Fibroblast of skin of right biceps (primary cell): ENCODE data around the gene KRT6C.
"Not testable (repeated sequence)": the region's sequence is repeated elsewhere in the genome, so short reads cannot be mapped to it uniquely, and the experiment has no call there.

Source experiments
- DNase-seq: peaks from one replicate; pipeline ENCODE4 v3.0.0-alpha.2; 2013

Gene KRT6C

DNA sequence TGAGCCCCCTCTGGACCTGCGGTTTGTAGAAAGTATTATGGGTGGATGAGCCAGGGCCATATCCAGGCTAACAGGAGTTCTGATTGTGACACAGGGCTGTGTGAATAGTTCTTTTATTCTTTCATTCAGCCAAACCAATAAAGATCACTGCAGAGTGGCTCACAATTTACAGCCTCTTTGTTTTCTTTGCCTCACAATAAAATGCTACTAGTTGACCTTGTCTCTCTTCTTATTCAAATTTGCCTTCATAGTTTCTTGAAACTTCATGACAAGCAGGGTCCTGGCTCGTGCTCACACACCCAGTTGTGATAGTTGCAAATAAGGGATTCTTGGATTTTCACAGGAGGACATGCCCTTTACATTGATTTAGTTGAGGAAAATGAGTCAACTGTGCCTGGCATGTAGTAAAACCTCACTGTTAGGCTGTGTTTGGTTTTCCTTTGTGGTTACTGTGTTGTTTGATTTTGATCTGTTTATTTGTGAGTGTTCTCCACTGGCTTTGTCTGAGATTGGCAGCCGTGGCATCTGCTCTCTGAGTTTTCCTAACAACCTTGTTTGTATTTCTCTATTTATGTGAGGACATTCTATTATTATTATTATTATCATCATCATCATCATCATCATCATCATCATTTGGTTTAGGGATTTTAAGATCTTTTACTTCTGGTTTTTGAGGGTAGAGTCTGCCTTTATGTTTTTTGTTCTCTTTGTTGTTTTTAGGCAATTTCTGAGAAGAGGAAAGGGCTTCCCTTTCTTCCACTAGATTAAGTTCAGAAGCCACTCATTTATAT is 19.0 kb downstream of the KRT6C start:
- no peak for DNase-seq

DNA sequence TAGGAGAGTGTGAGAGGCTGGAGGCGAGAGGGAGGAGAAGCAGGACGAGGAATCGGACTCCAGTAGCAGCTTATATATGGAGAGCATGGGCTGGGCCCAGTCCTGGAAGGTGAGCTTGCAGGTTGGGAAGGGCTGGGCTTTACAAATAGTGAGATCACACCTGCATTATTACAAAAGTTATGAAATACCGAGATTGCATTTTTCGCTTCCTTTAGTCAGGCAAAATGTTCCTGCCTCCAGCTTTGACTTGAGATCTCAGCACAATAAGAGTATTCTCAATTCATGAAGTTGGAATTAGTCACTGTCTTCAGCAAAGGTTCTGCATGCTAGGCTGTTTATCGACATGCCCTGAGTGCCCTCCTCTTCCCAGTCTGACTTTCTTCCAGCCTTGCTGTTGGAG is 21.5 kb downstream of the KRT6C start, which contains the start of gene KRT6B:
TSS of gene KRT6B (minus strand) at position 46 of the 400 bp plus-strand sequence. CDS start 68 bp downstream, outside the sequence.
- no peak for DNase-seq

DNA sequence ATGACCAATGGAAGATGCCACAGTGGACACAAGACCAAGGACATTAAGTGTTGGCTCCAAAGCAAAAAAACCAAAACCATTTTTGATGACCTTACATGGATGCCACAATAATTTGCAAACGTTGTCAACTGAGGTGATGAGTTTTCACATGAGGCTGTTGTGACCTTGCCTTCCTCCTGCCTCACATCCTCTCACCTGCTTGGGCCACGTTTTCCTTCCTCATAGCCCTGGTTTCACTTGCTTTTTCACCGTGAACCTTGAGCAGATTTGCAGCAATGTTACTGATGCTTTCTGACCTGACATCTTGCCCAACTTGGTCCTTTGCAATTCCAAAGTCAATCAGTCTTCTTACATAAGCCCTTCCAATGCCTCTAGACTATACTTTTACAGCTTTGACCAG is 25.4 kb downstream of the KRT6C start:
- no peak for DNase-seq

DNA sequence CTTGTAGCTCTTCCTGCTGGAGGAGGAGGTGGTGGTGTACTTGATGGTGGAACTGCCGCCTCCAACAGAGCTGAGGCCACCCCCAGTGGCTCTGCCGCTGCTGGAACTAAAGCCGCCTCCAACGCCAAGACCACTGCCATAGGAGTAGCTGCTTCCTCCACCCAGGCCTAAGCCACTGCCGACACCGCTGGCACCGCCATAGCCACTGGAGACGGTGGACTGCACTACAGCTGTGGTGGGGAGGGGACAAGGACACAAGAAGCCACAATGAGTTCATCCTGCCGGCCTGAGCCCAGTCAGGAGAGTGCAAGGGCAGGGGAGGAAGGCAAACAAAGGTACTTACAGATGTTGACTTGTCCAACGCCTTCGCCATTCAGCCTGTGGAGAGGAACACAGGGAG is 26.4 kb downstream of the KRT6C start:
- DNase-seq = not testable (repeated sequence)

DNA sequence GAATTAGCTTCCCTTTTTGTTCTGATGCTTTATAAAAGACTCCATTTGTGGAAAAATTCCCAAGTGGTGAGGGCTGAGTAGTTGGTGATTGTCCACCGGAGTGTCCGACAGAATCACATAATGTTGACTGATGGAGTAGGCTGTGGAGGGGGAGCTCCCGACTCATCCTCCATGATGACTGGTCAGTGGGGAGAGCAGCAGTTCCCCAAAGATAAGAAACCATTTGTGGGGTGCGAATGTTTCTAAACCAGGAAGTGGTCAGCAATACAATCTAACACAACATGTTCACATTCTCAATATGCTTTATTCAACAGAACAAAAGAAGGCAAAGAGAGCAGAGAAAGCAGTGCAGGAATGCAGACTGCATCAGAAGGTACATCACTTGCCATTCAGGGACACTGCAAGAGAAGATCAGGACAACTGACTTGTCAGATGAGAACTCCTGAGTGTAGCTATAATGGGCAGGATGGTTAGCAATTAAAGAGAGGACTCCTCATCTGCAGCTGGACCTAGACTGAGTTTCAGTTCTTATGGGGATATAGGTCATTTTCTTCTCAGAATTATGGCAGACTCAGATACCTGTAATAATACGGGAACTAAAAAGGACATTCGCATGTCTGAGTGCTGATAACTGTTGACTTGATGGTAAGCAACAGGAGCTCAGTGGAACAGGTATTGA is 27.1 kb downstream of the KRT6C start:
- no peak for DNase-seq

DNA sequence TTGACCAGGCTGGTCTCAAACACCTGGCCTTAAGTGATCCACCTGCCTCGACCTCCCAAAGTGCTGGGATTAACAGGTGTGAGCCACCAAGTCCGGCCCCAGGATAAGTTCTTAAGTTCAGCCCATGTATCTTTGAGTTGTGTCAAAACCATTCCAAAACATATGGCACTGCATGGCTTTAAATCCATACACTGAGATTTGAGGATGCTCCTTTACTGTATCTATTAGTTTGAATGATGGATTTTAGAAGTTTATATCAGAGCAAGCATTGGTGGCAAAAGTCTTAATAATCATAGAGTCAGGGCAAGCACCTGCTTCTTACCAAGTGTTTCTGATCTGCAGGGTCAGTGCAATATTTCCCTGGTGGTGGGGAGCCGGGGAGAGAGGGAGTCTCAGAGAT is 27.7 kb downstream of the KRT6C start:
- DNase-seq = no peak

DNA sequence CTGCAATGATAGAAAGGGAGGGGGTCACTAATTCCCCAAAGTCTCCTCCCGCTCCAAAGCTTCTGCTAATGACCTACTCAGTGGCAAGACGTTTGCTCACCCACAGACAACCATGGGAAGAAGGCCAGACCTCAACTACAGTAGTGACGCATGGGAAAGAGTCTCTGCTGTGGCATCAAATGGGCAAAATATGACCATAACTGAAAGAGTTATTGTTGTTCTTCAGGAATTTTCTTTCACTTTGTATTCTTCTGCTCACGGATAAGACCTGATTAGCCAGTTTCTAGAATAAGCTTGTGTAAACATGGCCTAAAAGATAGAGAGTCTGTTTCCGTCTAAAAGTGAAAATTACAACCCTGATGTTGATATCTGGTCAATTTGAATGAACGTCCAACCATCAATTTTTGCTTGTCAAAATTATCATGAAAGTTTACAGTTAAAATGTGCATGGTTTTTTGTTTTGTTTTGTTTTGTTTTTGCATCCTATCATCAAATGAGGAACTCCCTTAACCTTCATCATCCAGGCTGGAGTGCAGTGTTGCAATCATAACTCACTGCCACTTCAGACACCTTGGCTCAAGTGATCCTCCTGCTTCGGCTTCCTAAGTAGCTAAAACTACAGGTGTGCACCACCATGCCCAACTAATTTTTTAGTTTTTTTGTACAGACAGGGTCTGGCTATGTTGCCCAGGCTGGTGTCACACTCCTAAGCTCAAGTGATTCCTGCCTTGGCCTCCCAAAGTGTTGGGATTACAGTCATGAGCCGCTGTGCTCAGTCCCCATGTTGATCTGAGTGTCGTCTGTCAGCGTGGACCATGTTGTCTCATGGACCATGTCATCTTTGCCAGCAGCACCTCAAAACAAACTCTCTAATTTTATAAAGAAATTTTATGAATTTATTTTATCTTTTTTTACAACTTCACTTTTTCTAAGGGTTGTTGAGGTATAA is 28.7 kb downstream of the KRT6C start:
- no peak for DNase-seq

DNA sequence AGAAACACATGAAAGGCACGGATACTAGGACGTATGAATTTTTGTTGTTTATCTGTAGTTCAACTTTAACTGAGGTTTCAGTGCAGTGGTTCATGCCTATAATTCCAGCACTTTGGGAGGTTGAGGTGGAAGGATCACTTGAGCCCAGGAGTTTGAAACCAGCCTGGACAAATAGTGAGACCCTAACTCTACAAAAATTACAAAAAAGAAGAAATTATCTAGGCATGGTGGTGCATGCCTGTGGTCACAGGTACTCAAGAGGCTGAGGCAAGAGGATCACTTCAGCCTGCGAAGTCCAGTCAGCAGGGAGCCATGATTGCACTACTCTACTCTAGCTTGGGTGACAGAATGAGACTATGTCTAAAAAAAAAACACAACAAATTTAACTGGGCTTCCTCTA is 29.6 kb downstream of the KRT6C start:
- no peak for DNase-seq

DNA sequence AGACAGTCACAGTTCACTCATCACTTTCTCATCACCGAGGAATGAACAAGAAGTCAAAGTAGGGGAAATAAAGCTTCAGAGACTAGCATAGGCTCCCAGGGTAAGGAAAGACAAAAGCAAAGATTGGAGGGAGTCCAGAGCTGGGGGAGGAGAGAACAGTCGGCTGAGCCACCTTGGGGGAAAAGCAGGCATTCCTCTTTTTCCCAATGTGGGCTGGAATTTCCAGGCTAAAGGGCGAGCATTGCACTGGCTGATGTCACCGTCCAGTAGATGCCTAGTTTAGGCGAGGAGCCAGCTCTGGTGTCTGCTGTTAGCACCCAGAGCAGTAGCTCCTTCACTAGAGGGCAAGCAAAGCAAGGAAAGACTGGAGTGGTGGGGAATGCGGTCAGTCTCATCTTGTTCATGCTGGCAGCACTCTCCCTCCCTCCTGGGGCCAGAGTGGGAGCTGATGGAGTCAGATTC is 31.0 kb downstream of the KRT6C start:
- peak; percentile 96 for DNase-seq

DNA sequence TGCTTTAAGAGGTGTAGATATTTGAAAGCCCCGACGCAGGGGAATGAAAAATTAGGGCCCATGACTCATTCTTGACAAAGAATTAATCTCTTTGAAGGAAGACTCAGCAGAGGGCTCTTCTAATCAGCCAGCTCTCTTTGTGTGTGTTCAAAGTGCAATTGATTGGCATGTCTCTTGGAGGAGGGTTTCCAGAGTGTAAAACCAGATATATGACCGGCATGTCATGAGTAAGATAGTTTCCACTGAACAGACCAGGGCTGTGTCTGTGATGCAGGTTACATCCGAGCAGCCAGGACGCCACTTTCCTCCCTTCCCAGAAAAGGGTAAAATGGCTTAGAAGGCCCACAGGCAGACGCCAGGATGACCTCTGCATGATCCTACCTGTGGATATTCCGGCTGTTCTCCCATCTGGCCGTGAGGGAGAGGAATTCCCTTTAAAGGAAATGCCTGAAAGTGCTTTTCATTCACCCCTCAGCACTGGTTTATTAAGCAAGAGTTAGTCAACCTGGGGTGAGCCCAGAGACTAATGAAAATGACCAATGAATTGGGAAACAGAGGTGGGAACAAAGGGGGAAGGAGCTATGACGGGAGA is 32.2 kb downstream of the KRT6C start:
- DNase-seq = peak; percentile 77

DNA sequence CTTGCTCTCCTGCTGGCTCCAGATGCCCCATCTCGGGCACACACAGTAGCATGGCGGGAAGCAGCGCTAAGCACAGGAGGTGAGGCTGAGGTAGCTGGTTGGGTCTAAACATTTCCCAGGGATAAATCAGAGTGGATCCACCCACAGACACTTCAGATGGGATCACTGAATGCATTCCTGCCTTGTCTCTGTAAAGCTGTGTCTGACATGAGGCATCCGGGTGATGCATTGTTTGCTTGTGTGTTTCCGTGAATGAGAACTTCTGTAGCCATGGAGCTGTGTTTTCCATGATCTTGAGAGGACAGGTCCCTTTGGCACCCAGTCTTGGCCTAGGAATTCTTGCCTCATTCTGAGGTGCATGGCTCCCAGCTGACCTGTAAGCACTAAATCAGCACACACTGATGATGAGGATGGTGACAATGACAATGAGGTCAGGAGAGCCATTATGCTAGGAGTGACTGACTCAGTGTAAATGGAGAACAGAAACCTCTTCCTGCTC is 32.7 kb downstream of the KRT6C start:
- DNase-seq = peak; percentile 87

DNA sequence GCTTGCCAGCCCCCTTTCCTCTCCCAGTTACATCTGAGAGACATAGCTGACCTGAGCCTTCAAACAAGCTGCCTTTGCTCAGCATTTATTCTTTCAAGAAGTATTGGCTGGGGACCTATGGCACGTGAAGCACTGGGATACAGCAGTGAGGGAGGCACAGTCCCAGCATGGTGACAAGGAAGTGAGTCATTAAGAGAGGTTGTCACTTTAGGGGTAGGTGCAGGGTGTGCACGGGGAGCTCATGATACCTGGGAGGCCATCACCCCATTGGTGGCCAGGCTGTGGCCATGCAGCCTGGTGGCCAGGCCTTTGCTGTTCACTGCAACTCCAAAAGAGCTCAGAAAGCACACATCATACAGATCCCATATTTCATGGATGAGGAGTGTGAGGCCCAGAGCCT is 33.8 kb downstream of the KRT6C start:
- no peak for DNase-seq

DNA sequence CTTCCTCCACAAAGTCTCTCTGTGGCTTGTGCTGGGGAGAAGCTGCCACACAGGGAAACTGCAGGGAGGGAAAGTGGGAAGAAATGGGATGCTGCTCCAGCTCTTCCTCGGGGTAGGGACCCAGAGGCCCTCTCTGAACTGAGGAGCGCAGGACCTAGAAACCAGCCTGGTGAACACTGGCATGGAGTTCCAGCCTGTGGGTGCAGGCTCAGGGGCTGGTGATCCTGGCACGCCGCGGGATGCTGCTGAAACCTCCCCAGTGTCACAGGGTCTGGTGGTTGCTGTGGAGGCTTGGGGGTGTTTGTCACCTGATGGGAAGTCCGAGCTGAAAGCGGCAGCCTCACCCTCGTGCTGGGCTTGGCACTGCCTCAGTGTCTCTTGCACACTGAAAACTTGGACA is 34.2 kb downstream of the KRT6C start:
- DNase-seq = no peak

DNA sequence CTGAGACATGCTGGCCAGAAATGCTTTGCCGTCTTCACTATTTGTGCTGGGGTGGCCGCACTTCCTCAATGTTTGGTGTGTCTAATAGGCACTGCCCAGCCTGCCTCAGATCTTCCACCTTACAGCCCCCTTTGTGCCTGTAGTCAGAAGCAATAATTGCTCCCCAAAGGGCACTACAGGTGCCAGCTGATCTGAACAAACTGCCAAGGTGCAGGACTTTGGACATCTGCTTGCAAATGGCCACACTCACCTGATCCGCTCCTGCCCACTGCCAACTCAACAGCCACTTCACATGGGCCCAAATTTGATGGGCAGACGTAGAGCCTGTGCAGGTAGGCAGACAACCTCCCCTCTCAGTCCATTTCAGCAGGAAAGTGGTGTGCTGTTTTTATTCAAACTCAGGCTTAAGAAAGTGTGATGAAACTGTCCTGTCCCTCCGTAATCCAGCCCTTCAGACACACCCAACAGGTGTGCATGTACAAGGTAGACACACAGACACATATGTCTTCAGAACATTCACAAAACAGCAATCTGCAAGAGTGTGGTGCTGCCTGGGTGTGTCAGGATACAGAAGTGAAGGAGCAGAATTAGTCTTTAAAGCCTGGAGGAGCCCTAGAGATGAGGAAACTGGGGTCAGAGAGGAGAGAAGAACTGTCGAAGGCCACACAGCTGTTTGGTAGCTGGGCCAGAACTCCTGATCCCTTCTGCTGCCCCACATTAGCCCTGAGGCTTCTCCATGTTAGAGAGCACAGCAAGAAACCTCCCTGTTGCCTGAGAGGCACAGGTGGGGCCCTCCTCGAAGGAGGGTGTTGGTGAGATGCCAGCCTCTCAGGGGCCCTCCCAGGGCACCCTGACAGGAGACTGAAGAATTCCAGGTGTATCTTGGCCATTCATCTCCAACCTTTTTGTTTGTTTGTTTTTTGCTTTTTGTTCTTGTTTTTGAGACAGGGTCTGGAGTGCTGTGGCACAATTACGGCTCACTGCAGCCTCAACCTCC is 35.0 kb downstream of the KRT6C start:
- no peak for DNase-seq

DNA sequence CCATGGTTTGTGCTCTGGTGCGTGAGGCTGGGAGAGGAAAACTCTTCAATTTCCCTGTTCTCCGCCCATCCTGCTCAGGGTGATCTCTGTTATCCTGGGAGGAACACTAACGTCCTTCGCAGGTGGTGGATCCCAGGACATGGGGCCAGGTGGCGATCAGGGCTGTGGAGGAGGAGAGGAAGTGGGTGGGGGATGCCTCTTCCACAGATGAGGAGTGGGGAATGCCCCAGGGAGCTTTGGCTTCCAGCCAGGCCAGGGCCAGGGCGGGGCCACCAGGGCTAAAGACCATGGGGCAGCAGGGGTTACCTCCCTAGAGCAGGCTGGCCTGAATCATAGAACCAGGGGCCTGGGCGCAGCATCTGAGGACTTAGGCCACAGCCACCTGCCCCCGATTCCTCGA is 36.1 kb downstream of the KRT6C start:
- DNase-seq = no peak

DNA sequence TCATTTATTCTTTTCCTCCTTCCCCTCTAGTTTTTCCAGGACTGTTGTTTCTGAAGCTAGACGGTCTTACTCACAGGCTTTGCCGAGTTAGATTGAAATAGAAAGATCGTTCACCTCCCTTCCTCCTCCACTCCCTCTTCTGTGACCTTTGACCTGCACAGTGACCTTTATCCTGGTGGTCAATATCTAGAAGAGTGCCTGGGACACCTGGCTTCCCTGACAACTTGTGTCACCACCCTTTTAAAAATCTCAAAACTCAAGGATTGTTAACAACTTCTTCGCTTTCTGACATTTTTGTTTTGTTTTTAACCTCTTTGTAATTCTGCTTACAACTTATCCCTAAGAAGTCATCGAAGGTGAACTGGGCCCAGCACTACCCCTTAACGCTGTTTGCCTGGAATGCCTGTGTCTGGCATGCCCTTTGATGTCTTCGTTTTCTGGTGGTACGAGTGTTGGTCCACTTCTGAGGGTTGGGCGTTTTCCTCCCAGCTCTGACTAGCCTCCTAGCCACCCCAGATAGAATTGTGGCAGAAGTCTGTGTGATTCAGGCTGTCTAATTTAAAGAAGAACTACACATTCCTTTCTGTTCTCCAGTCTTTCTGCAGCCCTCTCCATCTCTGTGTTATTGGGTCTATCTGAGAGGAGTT is 36.7 kb downstream of the KRT6C start:
- no peak for DNase-seq

DNA sequence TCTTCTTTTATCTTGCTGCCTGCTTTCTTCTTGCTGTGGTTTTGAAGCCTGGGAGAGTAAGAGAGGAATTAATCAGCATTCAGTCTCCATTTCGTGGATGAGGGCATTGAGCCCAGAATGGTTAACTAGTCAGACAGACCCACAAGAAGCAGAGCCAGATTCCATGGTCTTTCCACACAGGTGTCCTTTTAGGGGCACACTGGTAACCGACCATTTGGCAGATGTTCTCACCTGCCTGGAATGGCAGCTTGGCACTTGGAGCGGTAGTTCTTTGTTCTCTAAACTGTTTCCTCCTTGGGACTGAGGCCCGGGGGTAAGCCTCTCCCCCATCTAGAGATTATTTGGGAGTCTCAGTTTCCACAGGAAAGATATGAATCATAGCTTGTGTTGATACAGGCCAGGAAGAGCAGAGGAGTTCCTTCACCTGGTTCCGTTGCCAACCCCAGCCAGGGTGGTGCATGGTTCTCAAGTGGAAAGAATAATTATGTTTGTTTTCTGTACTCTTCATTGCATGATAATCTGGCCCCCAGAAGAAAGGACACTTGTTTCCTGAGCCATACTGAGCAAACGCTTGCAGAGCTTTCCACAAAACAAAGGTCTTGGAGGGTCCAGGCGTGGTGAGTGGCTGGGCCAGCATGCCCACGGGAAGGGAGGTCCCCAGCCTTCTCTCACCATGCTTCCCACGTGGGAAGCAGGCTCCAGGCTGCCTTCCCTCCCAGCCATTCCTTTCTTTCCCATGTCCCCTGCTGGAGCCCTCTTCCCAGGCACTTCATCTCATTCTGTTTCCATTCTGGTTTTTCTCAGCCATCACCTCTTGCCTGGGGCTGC is 37.4 kb downstream of the KRT6C start:
- peak; percentile 58 for DNase-seq

DNA sequence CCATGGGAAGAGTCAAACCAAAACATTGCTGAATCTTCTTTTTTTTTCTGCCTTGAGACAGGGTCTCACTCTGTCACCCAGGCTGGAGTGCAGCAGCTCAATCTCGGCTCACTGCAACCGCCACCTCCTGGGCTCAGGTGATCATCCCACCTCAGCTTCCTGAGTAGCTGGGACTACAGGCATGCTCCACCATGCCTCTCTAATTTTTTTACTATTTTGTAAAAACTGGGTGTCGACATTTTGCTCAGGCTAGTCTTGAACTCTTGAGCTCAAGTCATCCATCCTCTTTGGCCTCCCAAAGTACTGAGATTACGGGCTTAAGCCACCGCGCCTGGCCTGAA is 38.0 kb downstream of the KRT6C start:
- no peak for DNase-seq

DNA sequence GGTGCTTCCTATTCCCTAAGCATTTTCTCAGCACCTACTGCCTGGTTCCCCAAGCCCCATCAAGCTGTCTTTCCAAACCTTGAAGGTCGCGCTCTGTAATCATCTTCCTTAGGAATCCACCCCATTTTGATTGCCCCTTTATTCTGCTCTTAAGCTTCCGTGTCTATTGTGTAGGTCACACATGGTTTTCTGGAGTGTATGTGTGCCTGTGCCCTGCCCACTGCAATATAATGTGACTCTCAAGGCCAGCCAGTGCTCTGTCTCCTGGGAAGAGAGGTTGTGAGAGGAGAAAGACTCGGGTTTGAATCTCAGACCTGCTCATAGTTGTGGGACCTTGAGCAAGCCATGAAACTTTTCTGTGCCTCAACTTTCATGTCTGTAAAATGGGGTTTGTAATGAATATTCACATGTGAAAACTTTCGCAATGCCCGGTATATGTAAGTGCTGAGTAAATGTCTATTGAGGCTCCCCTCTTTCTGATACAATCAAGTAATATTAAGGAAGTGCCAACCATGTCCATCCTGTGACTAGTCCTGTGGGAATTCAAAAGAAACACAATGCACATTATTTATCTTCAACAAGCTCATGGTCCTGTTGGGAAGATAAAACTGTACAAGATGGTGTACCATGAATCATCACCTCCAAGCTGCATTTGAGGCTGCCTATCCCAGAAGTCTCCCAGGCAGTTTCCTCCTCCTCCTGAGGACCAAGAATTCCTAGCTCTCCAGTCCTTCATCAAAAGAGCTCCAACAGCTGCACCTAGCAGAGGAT is 38.7 kb downstream of the KRT6C start:
- DNase-seq = peak; percentile 55
